GM21390 (cell line): ENCODE results near the gene NAA38.
A peak's percentile ranks its signal among the peaks of the same experiment; 100 is the strongest.

Experiments used
- ATAC-seq: cut with Tn5 transposase; IDR thresholded peaks from one replicate; pipeline ENCODE4 v1.9.1; 2021; ENCODE audit not compliant: unreplicated experiment

NAA38 gene

GRCh38 chr17:7841396-7841914, 15.9 kb downstream of the NAA38 start:
- ATAC-seq: no peak

GRCh38 chr17:7840875-7841274, 16.5 kb downstream of the NAA38 start:
- ATAC-seq: no peak

GRCh38 chr17:7840441-7840840, 16.9 kb downstream of the NAA38 start:
- ATAC-seq: no peak

- no peak for ATAC-seq
Measured at GRCh38 chr17:7839876-7840261, 17.5 kb downstream of the NAA38 start.

GRCh38 chr17:7839190-7839875, 18.0 kb downstream of the NAA38 start:
- no peak for ATAC-seq

- ATAC-seq: no peak
Measured at GRCh38 chr17:7838090-7839075, 19.0 kb downstream of the NAA38 start.

- ATAC-seq: no peak
Measured at GRCh38 chr17:7837408-7838088, 19.8 kb downstream of the NAA38 start.

GRCh38 chr17:7836596-7837407, 20.6 kb downstream of the NAA38 start:
- ATAC-seq: no peak

GRCh38 chr17:7835814-7836595, 21.4 kb downstream of the NAA38 start:
- peak; percentile 31 for ATAC-seq

- ATAC-seq: peak; percentile 48
Measured at GRCh38 chr17:7834957-7835813, 22.2 kb downstream of the NAA38 start.

GRCh38 chr17:7834542-7834956, 22.8 kb downstream of the NAA38 start:
- ATAC-seq: no peak

GRCh38 chr17:7833795-7834541, 23.4 kb downstream of the NAA38 start, which contains the start of gene KDM6B:
TSS of gene KDM6B (plus strand) at chr17:7834217. CDS start at chr17:7845555, 11,338 bp downstream.
- ATAC-seq: peak; percentile 46

- ATAC-seq: no peak
Measured at GRCh38 chr17:7833011-7833794, 24.2 kb downstream of the NAA38 start.

- no peak for ATAC-seq
Measured at GRCh38 chr17:7832431-7832830, 24.9 kb downstream of the NAA38 start.

GRCh38 chr17:7831233-7831632, 26.1 kb downstream of the NAA38 start:
- ATAC-seq: no peak

GRCh38 chr17:7830616-7831015, 26.7 kb downstream of the NAA38 start:
- no peak for ATAC-seq
